PC-9 (cell line): Measurements from ENCODE around the gene MYO3B. TPM values are rescaled to one million over a fixed set of nuclear protein-coding genes. Genes with fewer than 3 reads are reported as not detected.

Experiments
- BruUV-seq: library from RNA; stranded (reverse); fragments of 400-500 nt; replicated peaks from 2 replicates; lab custom pipeline; 2021; lab: Mats Ljungman, UMichigan
- CTCF ChIA-PET: fragments of 300-600 bp; sonication (Branson Sonifier 250); formaldehyde crosslinking; loops from one replicate; lab custom pipeline; 2022; ENCODE audit warnings: antibody characterized with exemption; lab: Charles Lee
- POLR2A ChIA-PET: fragments of 300-600 bp; sonication (Branson Sonifier 250); formaldehyde crosslinking; loops from one replicate; lab custom pipeline; 2022; ENCODE audit warnings: antibody characterized with exemption; ENCODE audit not compliant: unreplicated experiment; lab: Charles Lee
- DNase-seq, 2 experiments: peaks; one replicate each; pipeline versions ENCODE4 v3.0.0 to v3.0.0-alpha.2; 2015 to 2022; ENCODE audit warnings: mixed read lengths in 1 of 2
- H2AFZ ChIP-seq: fragments of 200-600 bp; sonication (generic); 2 replicates; pipeline ENCODE4 v1.8.1; 2017; ENCODE audit warnings: antibody characterized with exemption
- H3F3A ChIP-seq: fragments of 200-600 bp; sonication (generic); 2 replicates; pipeline ENCODE4 v1.8.1; 2017; ENCODE audit warnings: antibody characterized with exemption, mild to moderate bottlenecking, low read depth; ENCODE audit not compliant: insufficient read depth
- H3K27ac ChIP-seq: fragments of 200-600 bp; sonication (generic); 2 replicates; pipeline ENCODE4 v1.6.1; 2016; ENCODE audit warnings: mixed run types
- H3K27me3 ChIP-seq: fragments of 200-600 bp; sonication (generic); 2 replicates; pipeline ENCODE4 v1.6.1; 2016; ENCODE audit warnings: low read depth, mixed run types; ENCODE audit not compliant: insufficient read depth
- H3K36me3 ChIP-seq: fragments of 200-600 bp; sonication (generic); 2 replicates; pipeline ENCODE4 v1.6.1; 2016; ENCODE audit warnings: low read depth, mixed run types
- H3K4me1 ChIP-seq: fragments of 200-600 bp; sonication (generic); replicated peaks from 2 replicates; pipeline ENCODE4 v1.6.1; 2016; ENCODE audit warnings: mixed run types; ENCODE audit not compliant: insufficient read depth
- H3K4me2 ChIP-seq: fragments of 200-600 bp; sonication (generic); 2 replicates; pipeline ENCODE4 v1.6.1; 2017; ENCODE audit warnings: mixed run types
- H3K4me3 ChIP-seq: fragments of 200-600 bp; sonication (generic); 2 replicates; pipeline ENCODE4 v1.6.1; 2016; ENCODE audit warnings: mixed run types
- H3K79me2 ChIP-seq: fragments of 200-600 bp; sonication (generic); 2 replicates; pipeline ENCODE4 v1.6.1; 2017; ENCODE audit warnings: low read depth, mixed run types
- H3K9me2 ChIP-seq: fragments of 200-600 bp; sonication (generic); 2 replicates; pipeline ENCODE4 v1.8.1; 2017; ENCODE audit warnings: mild to moderate bottlenecking; ENCODE audit not compliant: insufficient read depth
- H3K9me3 ChIP-seq: fragments of 200-600 bp; sonication (generic); 2 replicates; pipeline ENCODE4 v1.8.1; 2016; ENCODE audit warnings: low read depth; ENCODE audit not compliant: insufficient read depth
- H4K20me1 ChIP-seq: fragments of 200-600 bp; sonication (generic); 2 replicates; pipeline ENCODE4 v1.8.1; 2017; ENCODE audit not compliant: insufficient read depth
- CTCF ChIP-seq: fragments of 200-600 bp; sonication (generic); conservative IDR thresholded peaks from 2 replicates; pipeline ENCODE4 v1.6.1; 2017; ENCODE audit warnings: mixed run types, antibody characterized with exemption, mild to moderate bottlenecking, moderate library complexity
- EZH2 ChIP-seq: fragments of 200-600 bp; sonication (generic); IDR thresholded peaks from 2 replicates; pipeline ENCODE4 v1.8.0; 2017; ENCODE audit warnings: antibody characterized with exemption, low read depth
- intact Hi-C: fragments of 100-400 bp; cut with micrococcal nuclease; formaldehyde crosslinking; loops from one replicate; pipeline ENCODE4 v1.10.0; 2022; ENCODE audit not compliant: unreplicated experiment
- total RNA-seq: library from RNA; stranded (reverse); gene quantifications from 2 replicates; pipeline ENCODE4 v1.2.3, GENCODE V29; 2021

Gene MYO3B
- total RNA-seq, 1 experiment from 2014 or later, result 5.3 TPM

GRCh38 chr2:170324640-170325046, 146.7 kb downstream of the MYO3B start:
- H3K36me3 ChIP-seq, result no peaks in the 10 kb centered on the region
- no peaks in the 10 kb centered on the region for H3F3A ChIP-seq
- H4K20me1 ChIP-seq, result no peaks in the 10 kb centered on the region
- no peak overlapping the region for H2AFZ ChIP-seq
- no peaks in the 10 kb centered on the region for H3K27me3 ChIP-seq
- H3K27ac ChIP-seq, result no peak overlapping the region
- peak; percentile 35 to 67 for DNase-seq
- no TSS peak for BruUV-seq
- ChIA-PET CTCF (interaction anchor here (0.6 to 1.2 kb wide), 4 partner anchors 37 to 489 kb away, joined by 3 to 10 read pairs (median 4); no protein-coding TSS in a partner anchor), POLR2A (no interaction called here)
- no peak overlapping the region for H3K4me2 ChIP-seq
- no peaks in the 10 kb centered on the region for H3K9me3 ChIP-seq
- no peaks in the 10 kb centered on the region for H3K4me1 ChIP-seq
- no peaks in the 10 kb centered on the region for H3K9me2 ChIP-seq
- TF ChIP-seq CTCF, result peak; percentile 81
- no peak for TF ChIP-seq EZH2
- H3K79me2 ChIP-seq, result no peaks in the 10 kb centered on the region
- no peak overlapping the region for H3K4me3 ChIP-seq
- intact Hi-C loops, result loop anchor here (1.0 to 5.0 kb wide), 4 partner anchors 36 to 548 kb away; no protein-coding TSS in a partner anchor

GRCh38 chr2:170330881-170331280, 152.9 kb downstream of the MYO3B start:
- no peaks in the 10 kb centered on the region for H3K27me3 ChIP-seq
- no peaks in the 10 kb centered on the region for H3F3A ChIP-seq
- H3K4me1 ChIP-seq, result no peaks in the 10 kb centered on the region
- no peak overlapping the region for H3K27ac ChIP-seq
- ChIA-PET CTCF (no interaction called here), POLR2A (no interaction called here)
- no peaks in the 10 kb centered on the region for H3K9me2 ChIP-seq
- H4K20me1 ChIP-seq, result no peaks in the 10 kb centered on the region
- H3K9me3 ChIP-seq, result no peaks in the 10 kb centered on the region; the same call in 1 of the 2 replicates
- no peak overlapping the region for H2AFZ ChIP-seq
- TF ChIP-seq CTCF (no peak), EZH2 (no peak)
- H3K4me2 ChIP-seq, result no peak overlapping the region
- no TSS peak for BruUV-seq
- intact Hi-C loops, result no loop called here
- H3K36me3 ChIP-seq, result no peaks in the 10 kb centered on the region
- no peaks in the 10 kb centered on the region for H3K79me2 ChIP-seq
- no peak for DNase-seq
- H3K4me3 ChIP-seq, result no peak overlapping the region

- ChIA-PET POLR2A (no interaction called here), CTCF (no interaction called here)
- intact Hi-C loops, result no loop called here
- BruUV-seq, result no TSS peak
- Histone ChIP-seq H3K9me2 (no peaks in the 10 kb centered on the region), H3K9me3 (no peaks in the 10 kb centered on the region; the same call in 1 of the 2 replicates), H3K79me2 (no peaks in the 10 kb centered on the region), H3F3A (no peaks in the 10 kb centered on the region), H2AFZ (no peak overlapping the region), H3K4me1 (no peaks in the 10 kb centered on the region), H3K27me3 (no peaks in the 10 kb centered on the region), H3K27ac (no peak overlapping the region), H3K36me3 (no peaks in the 10 kb centered on the region), H4K20me1 (no peaks in the 10 kb centered on the region), H3K4me2 (no peak overlapping the region), H3K4me3 (no peak overlapping the region)
- no peak for DNase-seq
- TF ChIP-seq CTCF (no peak), EZH2 (no peak)
These were observed 154.9 kb downstream of the MYO3B start for GRCh38 chr2:170332676-170333402.
